NCI-H128 (cell line): ENCODE measurements around the gene IFNAR1.
A peak's percentile ranks its signal among the peaks of the same experiment; 100 is the strongest.
"Not testable (repeated sequence)": the region's sequence is repeated elsewhere in the genome, so short reads cannot be mapped to it uniquely, and the experiment has no call there.

ENCODE experiments used
- DNase-seq: peaks from one replicate; lab custom pipeline; 2025; ENCODE audit not compliant: unreplicated experiment; lab: John Stamatoyannopoulos, UW

IFNAR1 gene

DNA sequence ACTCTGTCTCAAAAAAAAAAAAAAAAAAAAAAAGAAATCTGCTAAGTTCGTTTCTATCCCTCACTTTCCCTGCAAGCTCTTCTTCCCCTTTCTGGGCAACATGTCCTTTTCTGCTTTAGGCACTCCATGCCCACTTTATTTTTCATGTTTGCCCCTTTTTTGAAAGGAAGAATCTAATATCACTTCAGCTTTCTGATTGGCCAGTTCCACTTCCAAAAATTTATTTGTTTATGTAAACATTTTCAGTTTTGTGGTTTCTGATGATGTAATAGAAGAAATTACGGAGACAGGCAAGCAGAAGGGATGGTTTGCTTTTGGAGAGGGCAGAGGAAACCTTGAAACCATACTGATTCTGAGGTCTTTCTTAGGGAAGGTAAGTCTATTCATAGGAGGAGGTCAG, 15.1 kb downstream of the IFNAR1 start:
- no peak for DNase-seq

DNA sequence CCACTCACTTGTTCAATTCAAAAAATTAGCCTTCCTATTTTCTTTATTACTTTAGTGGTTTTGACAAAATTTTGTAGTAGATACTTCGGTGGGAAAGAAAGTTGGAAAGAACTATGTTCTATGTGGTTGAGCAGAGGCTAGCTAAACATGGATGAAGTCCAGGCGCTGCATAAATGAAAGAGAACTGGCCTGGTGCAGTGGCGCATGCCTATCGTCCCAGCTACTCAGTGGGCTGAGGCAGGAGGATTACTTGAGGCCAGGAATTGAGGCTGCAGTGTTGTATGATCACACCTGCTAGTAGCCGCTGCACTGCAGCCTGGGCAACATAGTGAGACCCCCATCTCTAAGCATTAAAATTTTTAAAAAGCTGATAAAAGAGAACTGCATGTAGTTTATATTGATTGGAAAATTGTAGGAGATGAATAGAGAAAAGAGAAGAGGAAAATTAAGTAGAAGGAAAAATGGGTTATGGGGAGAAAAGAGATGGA, 21.0 kb downstream of the IFNAR1 start:
- no peak for DNase-seq

GRCh38 chr21:33348706-33349105, 23.9 kb downstream of the IFNAR1 start:
- no peak for DNase-seq

DNA sequence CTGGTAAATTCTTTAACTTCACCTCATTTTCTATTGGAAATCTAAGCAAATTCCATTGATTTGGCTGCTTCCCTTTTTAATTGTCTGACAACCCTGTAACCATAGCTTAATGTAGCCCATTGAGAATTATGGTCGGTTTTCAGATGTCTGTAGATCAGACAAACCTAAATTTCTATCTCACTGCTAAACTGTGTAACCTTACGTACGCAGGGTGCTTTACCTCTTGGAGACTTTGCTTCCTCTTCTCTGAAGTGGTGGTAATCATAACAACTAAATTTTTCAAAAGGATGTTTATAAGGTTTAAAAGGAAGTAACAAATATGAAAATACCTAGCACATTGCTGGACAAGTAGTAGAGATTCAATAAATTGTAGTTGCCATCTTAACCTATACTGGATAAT, 25.9 kb downstream of the IFNAR1 start:
- no peak for DNase-seq

- no peak for DNase-seq
Measured at GRCh38 chr21:33355355-33355754, 30.6 kb downstream of the IFNAR1 start.

DNA sequence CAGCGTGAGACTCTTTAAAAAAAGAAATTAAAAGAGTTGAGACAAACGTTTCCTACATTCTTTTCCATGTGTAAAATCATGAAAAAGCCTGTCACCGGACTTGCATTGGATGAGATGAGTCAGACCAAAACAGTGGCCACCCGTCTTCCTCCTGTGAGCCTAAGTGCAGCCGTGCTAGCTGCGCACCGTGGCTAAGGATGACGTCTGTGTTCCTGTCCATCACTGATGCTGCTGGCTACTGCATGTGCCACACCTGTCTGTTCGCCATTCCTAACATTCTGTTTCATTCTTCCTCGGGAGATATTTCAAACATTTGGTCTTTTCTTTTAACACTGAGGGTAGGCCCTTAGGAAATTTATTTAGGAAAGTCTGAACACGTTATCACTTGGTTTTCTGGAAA, 31.2 kb downstream of the IFNAR1 start:
- DNase-seq, result no peak

GRCh38 chr21:33357177-33357576, 32.4 kb downstream of the IFNAR1 start:
- no peak for DNase-seq

GRCh38 chr21:33359446-33359845, 34.7 kb downstream of the IFNAR1 start:
- DNase-seq, result no peak

DNA sequence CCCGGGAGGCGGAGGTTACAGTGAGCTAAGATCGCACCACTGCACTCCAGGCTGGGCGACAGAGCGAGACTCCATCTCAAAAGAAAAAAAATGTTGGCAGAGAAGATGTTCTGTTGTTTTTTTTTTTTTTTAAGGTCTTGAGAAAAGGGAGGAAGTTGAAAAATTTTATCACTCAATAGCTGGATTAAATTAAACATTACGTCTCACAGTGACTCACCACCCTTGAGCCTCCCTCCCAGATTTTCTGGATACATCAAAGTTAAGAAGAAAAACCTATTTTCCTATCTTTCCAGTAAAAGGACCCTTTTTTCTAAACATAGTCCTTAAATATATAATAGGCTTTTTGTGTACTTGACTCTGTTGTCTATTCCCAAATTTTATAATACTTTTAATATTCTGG, 35.5 kb downstream of the IFNAR1 start:
- DNase-seq, result no peak

- peak; percentile 68 for DNase-seq
Measured at GRCh38 chr21:33360881-33361602, 36.3 kb downstream of the IFNAR1 start.

- peak; percentile 39 for DNase-seq
Measured at GRCh38 chr21:33362044-33362555, 37.3 kb downstream of the IFNAR1 start.

DNA sequence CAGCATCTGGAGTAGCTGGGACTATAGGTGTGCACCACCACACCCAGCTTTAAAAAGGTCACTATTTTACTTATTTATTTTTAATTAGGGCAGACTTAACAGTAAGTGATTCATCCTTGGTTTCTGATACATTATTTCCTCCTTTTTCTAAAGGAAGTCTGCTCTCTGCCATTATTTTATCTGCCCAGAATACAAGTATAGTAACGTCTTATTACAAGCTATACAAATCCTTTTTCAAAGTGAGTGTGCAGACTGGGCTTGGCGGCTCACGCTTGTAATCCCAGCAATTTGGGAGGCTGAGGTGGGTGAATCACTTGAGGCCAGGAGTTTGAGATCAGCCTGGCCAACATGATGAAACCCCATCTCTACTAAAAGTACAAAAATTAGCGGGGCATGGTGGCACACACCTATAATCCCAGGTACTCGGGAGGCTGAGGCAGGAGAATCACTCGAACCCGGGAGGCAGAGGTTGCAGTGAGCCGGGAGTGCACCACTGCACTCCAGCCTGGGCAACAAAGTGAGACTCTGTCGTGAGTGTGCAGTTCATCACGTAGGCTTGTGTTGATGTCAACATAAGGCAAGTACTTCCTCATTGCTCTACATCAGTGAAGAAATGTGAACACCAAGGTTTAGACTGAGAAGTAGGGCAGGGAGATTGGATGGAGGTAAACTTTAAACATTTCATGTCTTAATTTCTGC, 39.3 kb downstream of the IFNAR1 start:
- DNase-seq, result not testable (repeated sequence)

DNA sequence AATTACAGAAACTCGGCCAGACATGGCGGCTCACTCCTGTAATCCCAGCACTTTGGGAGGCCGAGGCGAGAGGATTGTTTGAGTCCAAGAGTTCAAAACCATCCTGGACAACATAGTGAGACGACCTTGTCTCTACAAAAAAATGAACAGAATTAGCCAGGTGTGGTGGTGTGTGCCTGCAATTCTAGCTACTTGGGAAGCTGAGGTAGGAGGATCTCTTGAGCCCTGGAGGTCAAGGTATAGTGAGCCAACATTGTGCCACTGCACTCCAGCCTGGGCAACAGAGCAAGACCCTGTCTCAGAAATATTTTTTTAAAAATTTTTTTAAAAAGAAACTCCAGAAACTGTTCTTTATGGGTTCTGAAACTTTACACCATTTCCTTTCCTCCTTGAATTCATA, 40.1 kb downstream of the IFNAR1 start:
- DNase-seq, result no peak

DNA sequence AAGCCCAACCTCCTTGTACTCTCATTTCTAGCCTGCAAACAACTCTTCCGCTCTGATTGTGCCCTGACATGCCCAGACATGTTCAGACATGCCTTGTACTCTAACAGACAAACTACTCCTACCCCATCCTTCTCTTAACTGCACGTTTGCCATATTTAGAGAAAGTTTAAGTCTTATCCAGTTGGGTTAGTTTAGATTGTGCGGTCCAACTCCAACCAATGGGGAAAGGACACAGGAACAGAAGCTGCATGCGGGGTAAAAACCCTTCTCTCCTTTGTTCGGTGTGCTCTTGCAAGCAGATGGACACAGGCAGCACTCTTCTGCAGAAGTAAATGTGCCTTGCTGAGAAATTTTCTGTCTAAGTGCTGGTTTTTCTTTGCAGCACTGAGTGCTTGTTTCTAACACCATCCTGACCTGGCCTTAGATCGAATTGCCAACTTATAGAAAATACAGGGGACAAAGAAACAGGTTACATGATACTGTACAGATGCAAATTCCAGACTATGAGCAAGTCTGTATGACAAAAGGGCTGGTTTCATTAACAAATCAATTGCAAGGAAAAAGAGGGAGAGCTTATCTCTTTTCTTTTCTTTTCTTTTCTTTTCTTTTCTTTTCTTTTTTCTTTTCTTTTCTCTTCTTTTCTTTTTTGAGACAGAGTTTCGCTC, 42.7 kb downstream of the IFNAR1 start:
- DNase-seq, result no peak

DNA sequence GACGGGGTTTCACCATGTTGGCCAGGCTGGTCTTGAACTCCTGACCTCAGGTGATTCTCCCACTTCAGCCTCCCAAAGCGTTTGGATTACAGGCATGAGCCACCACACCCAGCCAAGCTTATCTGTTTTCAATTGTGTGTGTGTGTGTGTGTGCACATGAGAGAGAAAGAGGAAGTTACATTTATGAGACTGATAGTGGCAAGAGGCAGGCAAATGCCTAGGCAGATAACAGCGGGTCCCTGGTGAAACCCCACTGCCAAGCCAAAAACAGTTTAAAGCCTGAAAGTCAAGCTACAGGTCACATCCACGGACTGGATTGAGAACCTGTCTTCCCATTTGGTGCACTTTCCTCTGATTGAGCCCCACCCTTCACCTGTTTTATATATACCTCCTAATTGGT, 43.4 kb downstream of the IFNAR1 start:
- DNase-seq, result no peak

DNA sequence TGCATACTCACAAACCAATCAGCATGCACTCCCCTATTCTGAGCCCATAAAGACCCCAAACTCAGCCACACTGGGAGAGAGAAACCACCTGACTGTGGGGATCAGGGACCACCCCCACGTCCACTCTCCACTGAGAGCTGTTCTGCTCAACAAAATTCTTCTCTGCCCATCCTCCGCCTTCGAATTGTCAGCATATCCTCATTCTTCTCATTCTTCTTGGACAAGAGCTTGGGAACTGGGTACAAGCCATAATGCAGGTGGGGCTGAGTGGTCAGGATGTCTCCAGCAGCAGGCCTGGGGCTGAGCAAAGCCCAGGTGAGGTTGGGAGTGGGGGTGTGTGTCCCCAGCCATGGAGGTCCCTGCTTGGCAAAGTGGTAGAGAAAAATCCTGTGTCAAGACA, 43.8 kb downstream of the IFNAR1 start:
- no peak for DNase-seq

GRCh38 chr21:33369586-33369985, 44.8 kb downstream of the IFNAR1 start:
- DNase-seq, result no peak

DNA sequence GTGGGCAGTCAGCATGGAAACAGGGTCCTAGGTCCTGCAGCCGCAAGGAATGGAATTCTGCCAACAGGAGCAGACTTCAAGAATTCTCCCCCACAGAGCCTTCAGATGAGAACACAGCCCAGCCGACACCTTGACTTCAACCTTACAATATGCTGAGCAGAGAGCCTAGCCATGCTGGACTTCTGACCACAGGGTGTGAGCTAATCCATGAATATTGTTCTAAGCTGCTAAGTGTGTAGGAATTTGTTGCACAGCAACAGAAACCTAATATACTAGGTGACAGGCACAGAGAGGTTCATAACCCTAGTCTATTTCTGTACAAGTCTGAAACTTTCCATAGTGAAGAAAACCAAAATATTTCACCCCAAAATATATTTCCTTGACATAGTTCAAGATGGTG, 45.5 kb downstream of the IFNAR1 start:
- DNase-seq, result no peak

GRCh38 chr21:33371366-33371765, 46.6 kb downstream of the IFNAR1 start:
- DNase-seq, result no peak

DNA sequence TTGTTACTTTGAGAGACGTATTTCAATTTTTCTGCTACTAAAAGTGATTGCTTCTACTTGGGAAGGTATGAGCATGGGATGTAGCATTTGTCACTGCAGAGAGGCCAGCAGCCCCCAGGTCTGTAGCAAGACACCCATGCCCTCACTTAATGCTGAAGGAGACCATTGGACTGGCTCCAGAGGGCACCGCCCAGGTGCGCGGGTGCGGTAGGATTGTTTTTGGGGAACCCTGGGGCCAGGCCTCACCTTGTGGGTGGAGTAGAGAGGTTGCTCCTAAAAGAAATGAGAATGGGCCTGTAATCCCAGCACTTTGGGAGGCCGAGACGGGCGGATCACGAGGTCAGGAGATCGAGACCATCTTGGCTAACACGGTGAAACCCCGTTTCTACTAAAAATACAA, 47.8 kb downstream of the IFNAR1 start:
- no peak for DNase-seq

DNA sequence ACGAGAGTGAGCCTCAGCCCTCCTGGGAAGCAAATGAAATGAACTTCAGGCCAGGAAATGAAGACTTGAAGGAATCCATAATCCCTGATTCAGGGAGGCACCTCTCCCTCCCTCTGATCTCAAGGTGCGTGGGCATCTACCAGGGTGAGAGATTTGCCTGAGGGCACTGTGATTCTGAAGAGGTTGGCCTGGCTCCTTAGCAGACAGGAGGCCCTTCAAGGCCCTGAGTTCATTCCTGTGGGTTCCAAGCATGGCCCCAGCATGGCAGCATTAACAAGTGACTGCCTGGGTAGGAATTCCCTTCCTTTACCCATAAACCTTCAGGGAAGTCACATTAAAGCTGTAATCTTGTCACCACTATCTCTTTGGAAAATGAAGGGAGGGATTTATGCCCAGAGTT, 48.7 kb downstream of the IFNAR1 start:
- no peak for DNase-seq

DNA sequence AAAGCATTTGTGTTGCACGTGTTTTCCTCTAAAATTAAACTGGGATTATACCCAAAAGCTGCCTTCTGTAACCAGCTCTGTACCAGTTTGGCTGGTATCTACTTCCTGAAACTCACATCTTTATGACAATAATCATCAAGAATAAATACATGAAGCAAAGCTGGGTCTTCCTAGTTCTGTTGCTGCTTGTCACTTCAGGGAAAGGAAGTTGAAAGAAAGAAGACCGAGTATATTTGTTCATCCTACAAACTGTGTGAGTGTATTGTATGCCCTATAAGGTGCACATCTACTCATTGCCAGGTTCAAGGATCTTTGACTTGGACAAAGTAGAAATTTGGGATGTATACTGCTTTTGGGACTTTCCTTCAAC, 49.3 kb downstream of the IFNAR1 start:
- DNase-seq, result no peak
